HG03280 (cell line): ENCODE measurements around the gene MEMO1.

Experiments
- ATAC-seq: cut with Tn5 transposase; IDR thresholded peaks from one replicate; pipeline ENCODE4 v1.9.1; 2021; ENCODE audit warnings: mild to moderate bottlenecking, moderate library complexity; ENCODE audit not compliant: unreplicated experiment

Gene MEMO1

GRCh38 chr2:31835450-31835849, 175.4 kb downstream of the MEMO1 start:
- ATAC-seq = no peak

- no peak for ATAC-seq
Observed at GRCh38 chr2:31832363-31832762, 178.4 kb downstream of the MEMO1 start.

- no peak for ATAC-seq
Observed at GRCh38 chr2:31831585-31831984, 179.2 kb downstream of the MEMO1 start.

GRCh38 chr2:31828891-31829290, 181.9 kb downstream of the MEMO1 start:
- no peak for ATAC-seq

DNA sequence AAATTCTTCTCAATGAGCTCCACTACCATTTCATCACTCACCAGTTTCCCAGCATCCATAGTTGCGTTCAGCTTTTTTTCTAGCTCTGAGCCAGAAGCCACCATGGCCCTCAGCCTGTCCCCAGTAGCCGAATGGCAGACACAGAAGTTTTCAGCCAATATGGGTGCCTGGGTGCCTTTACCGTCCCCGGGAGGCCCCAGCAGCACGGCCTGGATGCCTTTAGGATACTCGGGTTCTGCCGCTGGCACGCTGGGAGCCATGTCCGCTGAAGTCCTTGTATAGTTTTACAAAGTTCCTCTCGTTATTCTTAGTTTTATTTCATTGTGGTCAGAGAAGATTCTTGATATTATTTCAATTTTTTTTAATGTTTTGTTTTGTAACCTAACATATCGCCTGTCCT, 187.2 kb downstream of the MEMO1 start:
- no peak for ATAC-seq

- ATAC-seq = no peak
Observed at GRCh38 chr2:31822587-31822986, 188.2 kb downstream of the MEMO1 start.
